Measurements from ENCODE around the gene PALD1.

PALD1 gene

GRCh38 chr10:70599319-70599718, 120.8 kb downstream of the PALD1 start:
- no peak for DNase-seq (ENCODE audit: low read depth in 1 of 2, low spot score in 1 of 2)
- Histone ChIP-seq H3K27me3 (ENCODE audit: insufficient read depth, poor library complexity, severe bottlenecking) (no peaks in the 10 kb centered on the region), H3K27ac (replicated peaks) (no peak overlapping the region), H3K4me3 (replicated peaks; ENCODE audit: insufficient read depth, low read length) (no peak overlapping the region)
- TF ChIP-seq CTCF (IDR thresholded peaks at IDR 0.05; ENCODE audit: insufficient read depth, low read length): no peak
- no peak for TF ChIP-seq GABPA (IDR thresholded peaks at IDR 0.05; ENCODE audit: low read depth)
- TF ChIP-seq POLR2AphosphoS5 (IDR thresholded peaks at IDR 0.05; ENCODE audit: low read depth): no peak
- no peak for TF ChIP-seq REST (IDR thresholded peaks at IDR 0.05; ENCODE audit: insufficient replicate concordance, low read depth)
- no peak for TF ChIP-seq SPI1 (IDR thresholded peaks at IDR 0.05; ENCODE audit: borderline replicate concordance, low read depth)

GRCh38 chr10:70599791-70600190, 121.2 kb downstream of the PALD1 start:
- H3K4me3 ChIP-seq (replicated peaks; ENCODE audit: insufficient read depth, low read length): no peak overlapping the region
- TF ChIP-seq GABPA (IDR thresholded peaks at IDR 0.05; ENCODE audit: low read depth): no peak
- no peak for TF ChIP-seq SPI1 (IDR thresholded peaks at IDR 0.05; ENCODE audit: borderline replicate concordance, low read depth)
- no peaks in the 10 kb centered on the region for H3K27me3 ChIP-seq (ENCODE audit: insufficient read depth, poor library complexity, severe bottlenecking)
- DNase-seq (ENCODE audit: low read depth in 1 of 2, low spot score in 1 of 2): no peak
- no peak overlapping the region for H3K27ac ChIP-seq (replicated peaks)

GRCh38 chr10:70600512-70601395, 122.2 kb downstream of the PALD1 start:
- no peaks in the 10 kb centered on the region for H3K27me3 ChIP-seq (ENCODE audit: insufficient read depth, poor library complexity, severe bottlenecking)
- no peak for DNase-seq (ENCODE audit: low read depth in 1 of 2, low spot score in 1 of 2)
- no peak overlapping the region for H3K27ac ChIP-seq (replicated peaks)
- H3K4me3 ChIP-seq (replicated peaks; ENCODE audit: insufficient read depth, low read length): no peak overlapping the region
- TF ChIP-seq SPI1 (IDR thresholded peaks at IDR 0.05; ENCODE audit: borderline replicate concordance, low read depth) (no peak), REST (IDR thresholded peaks at IDR 0.05; ENCODE audit: insufficient replicate concordance, low read depth) (no peak)

- Histone ChIP-seq H3K4me3 (replicated peaks; ENCODE audit: insufficient read depth, low read length) (no peak overlapping the region), H3K27ac (replicated peaks) (no peak overlapping the region)
- TF ChIP-seq REST (IDR thresholded peaks at IDR 0.05; ENCODE audit: insufficient replicate concordance, low read depth): no peak
- no peak for TF ChIP-seq GABPA (IDR thresholded peaks at IDR 0.05; ENCODE audit: low read depth)
- no peak for TF ChIP-seq CTCF (IDR thresholded peaks at IDR 0.05; ENCODE audit: insufficient read depth, low read length)
- no peak for TF ChIP-seq POLR2AphosphoS5 (IDR thresholded peaks at IDR 0.05; ENCODE audit: low read depth)
- TF ChIP-seq SPI1 (IDR thresholded peaks at IDR 0.05; ENCODE audit: borderline replicate concordance, low read depth): no peak
Measured at GRCh38 chr10:70601746-70602145, 123.2 kb downstream of the PALD1 start.

More at GRCh38 chr10:70601746-70602145, 123.2 kb downstream of the PALD1 start:
- H3K27me3 ChIP-seq (ENCODE audit: insufficient read depth, poor library complexity, severe bottlenecking): no peaks in the 10 kb centered on the region
- DNase-seq (ENCODE audit: low read depth in 1 of 2, low spot score in 1 of 2): no peak

All from HL-60 (cell line).